ENCODE results near the gene FDXR. TPM values are rescaled to one million over a fixed set of nuclear protein-coding genes. Genes with fewer than 3 reads are reported as not detected.
"Not testable (repeated sequence)": the region's sequence is repeated elsewhere in the genome, so short reads cannot be mapped to it uniquely, and the experiment has no call there.

Gene FDXR, protein sequence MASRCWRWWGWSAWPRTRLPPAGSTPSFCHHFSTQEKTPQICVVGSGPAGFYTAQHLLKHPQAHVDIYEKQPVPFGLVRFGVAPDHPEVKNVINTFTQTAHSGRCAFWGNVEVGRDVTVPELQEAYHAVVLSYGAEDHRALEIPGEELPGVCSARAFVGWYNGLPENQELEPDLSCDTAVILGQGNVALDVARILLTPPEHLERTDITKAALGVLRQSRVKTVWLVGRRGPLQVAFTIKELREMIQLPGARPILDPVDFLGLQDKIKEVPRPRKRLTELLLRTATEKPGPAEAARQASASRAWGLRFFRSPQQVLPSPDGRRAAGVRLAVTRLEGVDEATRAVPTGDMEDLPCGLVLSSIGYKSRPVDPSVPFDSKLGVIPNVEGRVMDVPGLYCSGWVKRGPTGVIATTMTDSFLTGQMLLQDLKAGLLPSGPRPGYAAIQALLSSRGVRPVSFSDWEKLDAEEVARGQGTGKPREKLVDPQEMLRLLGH
- 10 to 100 TPM in 1 of 4 donors, 1 to 10 TPM in 3; 4.3 to 11.3 (median 6.1) TPM for polyA plus RNA-seq (ENCODE audit: insufficient read length in 4 of 4)

DNA sequence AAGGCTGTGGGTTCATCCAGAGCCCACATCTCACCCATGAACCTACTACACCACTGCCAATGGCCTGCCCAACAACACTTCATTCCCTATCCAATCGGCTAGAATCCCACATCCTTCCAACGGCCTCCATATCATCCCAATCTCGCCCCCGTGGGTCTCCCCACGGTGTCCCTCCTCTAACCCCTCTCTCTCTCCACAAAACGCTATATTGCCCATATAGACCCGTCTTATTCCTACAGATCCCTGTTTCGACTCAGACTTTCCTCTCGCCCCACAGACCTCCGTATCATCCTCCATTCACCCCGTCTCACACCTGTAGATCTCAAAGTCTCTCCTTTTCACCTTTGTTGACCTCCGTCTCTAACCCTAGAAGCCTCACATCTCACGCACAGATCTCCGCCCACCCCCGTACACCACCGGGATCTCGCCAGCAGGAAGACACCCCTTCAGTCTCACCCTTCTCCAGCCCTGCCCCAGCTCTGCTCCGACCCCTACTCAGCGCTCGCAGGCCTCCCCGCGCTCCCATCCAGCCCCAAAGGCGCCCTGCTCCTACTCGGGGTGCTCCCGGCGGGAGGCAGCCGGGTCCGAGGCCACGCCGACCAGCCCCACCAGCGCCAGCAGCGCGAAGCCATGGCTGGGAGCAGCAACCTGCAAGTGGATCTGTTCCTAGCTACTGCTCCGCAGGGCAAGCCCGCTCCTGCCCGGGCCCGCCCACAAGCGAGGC is at the start of gene FDXR:
FDXR (minus strand) TSS at position 682 of the 724 bp plus-strand sequence; CDS start at position 632, 50 bp downstream.
- no peak for DNase-seq (ENCODE audit: low read depth in 4 of 4, low spot score in 3 of 4)

DNA sequence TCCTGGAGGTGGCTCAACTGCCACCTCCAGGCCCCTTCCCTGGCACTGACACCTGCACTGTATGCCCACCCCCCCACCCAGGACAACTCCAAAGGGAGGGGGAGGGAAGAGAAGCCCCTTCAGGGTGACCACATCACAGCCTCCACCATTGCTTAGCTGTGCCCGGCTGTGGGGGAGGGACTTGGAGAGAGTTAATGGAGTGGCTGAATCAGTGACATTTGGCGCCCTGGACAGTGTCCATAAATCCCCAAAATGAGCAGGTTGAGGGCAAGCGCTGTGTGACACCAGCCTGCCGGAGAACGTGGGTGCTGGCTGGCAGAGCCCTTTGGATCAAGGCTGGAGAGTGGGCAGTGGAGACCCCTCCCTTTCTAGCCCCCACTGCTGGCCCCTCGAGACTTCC is 49.4 kb upstream of the FDXR start:
- no peak for DNase-seq (ENCODE audit: low read depth in 4 of 4, low spot score in 3 of 4)

- no peak for DNase-seq (ENCODE audit: low read depth in 4 of 4, low spot score in 3 of 4)
Measured at GRCh38 chr17:74921769-74922168, 49.0 kb upstream of the FDXR start.

DNA sequence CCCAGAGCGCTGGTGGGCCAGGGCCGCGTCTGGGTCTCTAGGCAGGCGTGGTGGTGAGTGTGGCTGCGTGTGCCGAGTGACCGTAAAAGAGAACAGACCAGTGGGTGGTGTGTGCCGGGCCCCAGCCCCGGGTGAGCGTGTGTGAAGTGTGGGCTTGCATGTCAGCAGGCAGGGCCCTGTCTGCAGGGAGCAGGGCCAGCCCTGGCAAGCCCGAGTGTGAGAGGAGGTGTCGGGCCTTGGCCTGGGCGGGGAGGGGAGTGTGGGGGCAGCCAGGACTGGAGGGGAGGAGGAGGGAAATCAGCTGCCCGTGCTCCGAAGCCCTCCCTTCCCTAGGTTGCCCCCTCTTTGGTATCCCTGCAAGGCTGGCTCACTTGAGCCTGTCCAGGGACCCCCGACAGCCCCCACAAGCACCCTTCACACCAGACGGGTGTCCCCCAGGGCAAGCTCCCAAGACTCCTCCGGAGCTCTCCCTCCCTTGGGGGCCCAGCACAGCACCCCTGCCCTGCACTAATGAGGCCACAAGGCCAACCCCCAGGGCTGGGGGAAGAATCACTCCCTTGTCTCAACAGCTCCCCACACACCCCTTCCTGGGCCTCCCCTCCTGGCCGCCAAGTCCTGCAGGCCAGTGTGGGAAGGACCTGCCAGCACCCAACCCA is 48.4 kb upstream of the FDXR start:
- DNase-seq (ENCODE audit: low read depth in 4 of 4, low spot score in 3 of 4): no peak

DNA sequence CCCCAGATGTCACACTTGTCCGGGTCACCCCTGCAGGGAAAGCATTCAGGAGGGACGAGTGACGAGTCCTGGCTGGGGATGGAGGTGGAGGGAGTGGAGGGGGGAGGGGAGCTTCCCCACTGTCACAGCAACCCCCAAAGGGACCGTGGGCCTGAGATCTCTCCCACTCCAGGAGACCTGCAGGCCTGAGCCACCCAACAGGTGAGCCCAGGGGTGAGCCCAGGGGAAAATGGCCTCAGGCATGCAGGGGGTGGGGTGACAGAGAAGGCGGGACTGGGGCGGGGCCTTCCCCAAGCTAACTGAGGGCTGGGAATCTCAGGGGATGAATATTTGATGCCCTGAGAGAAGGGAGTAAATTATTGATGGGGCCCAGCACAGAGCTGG is 47.8 kb upstream of the FDXR start:
- DNase-seq (ENCODE audit: low read depth in 4 of 4, low spot score in 3 of 4): no peak

DNA sequence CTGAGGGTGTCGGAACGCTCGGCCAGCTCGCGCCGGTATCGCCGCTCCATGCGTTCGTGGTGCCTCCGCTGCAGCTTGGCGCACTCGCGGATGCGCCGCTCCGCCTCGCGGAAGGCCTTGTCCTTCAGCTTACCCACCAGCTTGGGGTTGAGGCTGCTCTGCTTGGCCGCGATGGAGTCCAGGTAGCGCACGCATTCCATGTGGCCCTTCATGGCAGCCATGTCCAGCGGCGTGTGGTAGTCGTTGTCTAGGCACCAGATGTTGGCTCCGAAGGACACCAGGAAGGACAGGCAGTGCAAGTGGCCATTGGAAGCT is 47.5 kb upstream of the FDXR start:
- DNase-seq (ENCODE audit: low read depth in 4 of 4, low spot score in 3 of 4): no peak

- no peak for DNase-seq (ENCODE audit: low read depth in 4 of 4, low spot score in 3 of 4)
Measured at GRCh38 chr17:74919440-74920305, 46.9 kb upstream of the FDXR start.

GRCh38 chr17:74918906-74919305 is 46.1 kb upstream of the FDXR start:
- no peak for DNase-seq (ENCODE audit: low read depth in 4 of 4, low spot score in 3 of 4)

- DNase-seq (ENCODE audit: low read depth in 4 of 4, low spot score in 3 of 4): no peak
Measured at GRCh38 chr17:74917430-74917829, 44.6 kb upstream of the FDXR start.

DNA sequence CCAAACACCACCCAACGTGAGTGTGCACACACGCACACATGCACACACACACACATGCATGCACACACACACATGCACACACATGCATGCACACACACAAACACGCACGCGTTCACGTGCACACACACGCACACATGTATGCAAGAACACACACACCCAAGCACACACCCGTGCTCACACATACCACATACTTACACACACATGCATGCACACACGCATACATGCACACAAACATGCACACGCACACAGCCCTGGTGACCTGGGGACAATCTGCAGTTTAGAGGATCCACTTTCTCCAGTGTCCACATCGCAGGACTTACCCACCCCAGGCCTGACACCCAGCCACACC is 44.0 kb upstream of the FDXR start:
- no peak for DNase-seq (ENCODE audit: low read depth in 4 of 4, low spot score in 3 of 4)

DNA sequence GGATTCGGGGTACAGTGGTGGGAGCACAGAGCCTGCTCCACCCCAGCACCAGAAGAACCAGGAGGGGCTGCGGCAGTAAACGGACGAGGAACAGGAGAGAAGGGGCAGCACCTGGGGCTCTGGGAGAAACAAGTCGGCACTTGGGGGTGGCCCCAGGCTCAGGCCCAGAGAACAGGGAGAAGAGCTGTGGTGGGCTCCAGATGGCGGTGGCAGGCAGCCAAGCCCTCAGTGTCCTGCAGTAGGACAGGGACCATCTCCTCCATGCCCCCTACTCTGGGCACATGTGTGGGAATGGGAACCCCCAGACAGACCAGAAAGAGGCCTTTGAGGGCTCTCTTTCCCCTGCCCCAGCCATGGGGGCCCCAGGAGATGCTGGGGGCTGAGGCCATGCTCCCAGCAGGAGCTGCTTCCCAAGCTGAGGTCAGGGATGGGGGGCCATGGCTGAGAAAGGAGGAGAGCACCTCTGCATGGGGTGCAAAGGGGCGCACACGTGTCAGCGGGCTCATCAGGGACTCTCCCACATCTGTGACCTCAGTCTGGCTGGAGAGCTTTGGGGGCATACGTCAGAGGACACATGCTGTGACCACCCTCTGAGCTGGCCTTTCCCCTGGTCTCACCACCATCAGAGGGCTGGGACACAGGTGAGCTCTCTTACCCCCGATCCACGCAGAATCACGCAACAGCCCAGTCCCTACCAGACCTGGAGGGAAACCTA is 43.5 kb upstream of the FDXR start:
- DNase-seq (ENCODE audit: low read depth in 4 of 4, low spot score in 3 of 4): no peak

- not testable (repeated sequence) for DNase-seq (ENCODE audit: low read depth in 4 of 4, low spot score in 3 of 4)
Measured at GRCh38 chr17:74911423-74911822, 38.6 kb upstream of the FDXR start.

GRCh38 chr17:74909097-74909496 is 36.3 kb upstream of the FDXR start:
- not testable (repeated sequence) for DNase-seq (ENCODE audit: low read depth in 4 of 4, low spot score in 3 of 4)

DNA sequence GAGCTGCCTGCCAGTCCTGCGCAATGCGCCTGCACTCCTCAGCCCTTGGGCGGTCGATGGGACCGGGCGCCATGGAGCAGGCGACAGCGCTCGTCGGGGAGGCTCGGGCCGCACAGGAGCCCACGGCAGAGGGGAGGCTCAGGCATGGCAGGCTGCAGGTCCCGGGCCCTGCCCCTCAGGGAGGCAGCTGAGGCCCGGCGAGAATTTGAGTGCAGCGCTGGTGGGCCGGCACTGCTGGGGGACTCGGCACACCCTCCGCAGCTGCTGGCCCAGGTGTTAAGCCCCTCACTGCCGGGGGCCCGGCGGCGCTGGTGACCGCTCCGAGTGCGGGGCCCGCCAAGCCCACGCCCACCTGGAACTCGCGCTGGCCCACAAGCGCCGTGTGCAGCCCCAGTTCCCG is 34.2 kb upstream of the FDXR start:
- DNase-seq (ENCODE audit: low read depth in 4 of 4, low spot score in 3 of 4): no peak

DNA sequence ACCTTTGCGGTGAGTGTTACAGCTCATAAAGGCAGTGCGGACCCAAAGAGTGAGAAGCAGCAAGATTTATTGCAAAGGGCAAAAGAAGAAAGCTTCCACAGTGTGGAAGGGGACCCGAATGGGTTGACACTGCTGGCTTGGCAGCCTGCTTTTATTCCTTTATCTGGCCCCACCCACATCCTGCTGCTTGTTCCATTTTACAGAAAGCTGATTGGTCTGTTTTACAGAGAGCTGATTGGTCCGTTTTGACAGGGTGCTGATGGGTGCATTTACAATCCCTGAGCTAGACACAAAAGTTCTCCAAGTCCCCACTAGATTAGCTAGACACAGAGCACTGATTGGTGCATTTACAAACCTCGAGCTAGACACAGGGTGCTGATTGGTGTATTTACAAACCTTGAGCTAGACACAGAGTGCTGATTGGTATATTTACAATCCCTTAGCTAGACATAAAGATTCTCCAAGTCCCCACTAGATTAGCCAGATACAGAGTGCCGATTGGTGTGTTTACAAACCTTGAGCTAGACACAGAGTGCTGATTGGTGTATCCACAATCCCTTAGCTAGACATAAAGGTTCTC is 33.5 kb upstream of the FDXR start:
- DNase-seq (ENCODE audit: low read depth in 4 of 4, low spot score in 3 of 4): not testable (repeated sequence)

- DNase-seq (ENCODE audit: low read depth in 4 of 4, low spot score in 3 of 4): no peak
Measured at GRCh38 chr17:74904687-74905409, 32.1 kb upstream of the FDXR start.

- no peak for DNase-seq (ENCODE audit: low read depth in 4 of 4, low spot score in 3 of 4)
Measured at GRCh38 chr17:74903671-74904070, 30.9 kb upstream of the FDXR start.

DNA sequence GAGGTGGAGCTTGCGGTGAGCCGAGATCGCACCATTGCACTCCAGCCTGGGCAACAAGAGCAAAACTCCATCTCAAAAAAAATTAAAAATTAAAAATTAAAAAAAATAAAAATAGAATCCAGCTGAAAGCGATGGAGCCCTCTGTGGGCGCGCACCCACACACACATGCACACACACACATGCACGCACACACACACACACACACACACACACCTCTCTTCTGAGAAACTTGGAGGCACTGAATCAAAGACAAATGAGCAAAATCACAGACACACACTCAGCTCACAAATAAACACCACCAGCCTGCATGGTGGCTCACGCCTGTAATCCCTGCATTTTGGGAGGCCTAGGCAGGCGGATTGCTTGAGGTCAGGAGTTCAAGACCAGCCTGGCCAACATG is 30.2 kb upstream of the FDXR start:
- no peak for DNase-seq (ENCODE audit: low read depth in 4 of 4, low spot score in 3 of 4)

All from left renal pelvis (tissue), 4 donors.